HG02938 (cell line): ENCODE data around the gene AKAP5.

Experiments
- ATAC-seq: cut with Tn5 transposase; IDR thresholded peaks from one replicate; pipeline ENCODE4 v1.9.1; 2021; ENCODE audit warnings: mild to moderate bottlenecking, moderate library complexity; ENCODE audit not compliant: unreplicated experiment

AKAP5 gene

DNA sequence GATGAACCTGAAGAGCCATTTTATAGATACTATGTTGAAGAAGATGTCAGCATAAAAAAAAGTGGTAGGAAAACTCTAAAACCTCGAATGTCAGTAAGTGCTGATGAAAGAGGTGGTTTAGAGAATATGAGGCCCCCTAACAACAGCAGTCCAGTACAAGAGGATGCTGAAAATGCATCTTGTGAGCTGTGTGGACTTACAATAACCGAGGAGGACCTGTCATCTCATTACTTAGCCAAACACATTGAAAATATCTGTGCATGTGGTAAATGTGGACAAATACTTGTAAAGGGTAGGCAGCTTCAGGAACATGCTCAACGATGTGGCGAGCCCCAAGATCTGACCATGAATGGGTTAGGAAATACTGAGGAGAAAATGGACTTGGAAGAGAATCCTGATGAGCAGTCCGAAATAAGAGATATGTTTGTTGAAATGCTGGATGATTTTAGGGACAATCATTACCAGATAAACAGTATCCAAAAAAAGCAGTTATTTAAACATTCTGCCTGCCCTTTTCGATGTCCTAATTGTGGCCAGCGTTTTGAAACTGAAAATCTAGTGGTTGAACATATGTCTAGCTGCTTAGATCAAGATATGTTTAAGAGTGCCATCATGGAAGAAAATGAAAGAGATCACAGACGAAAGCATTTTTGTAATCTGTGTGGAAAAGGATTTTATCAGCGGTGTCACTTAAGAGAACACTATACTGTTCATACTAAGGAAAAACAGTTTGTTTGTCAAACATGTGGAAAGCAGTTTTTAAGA lies 57.5 kb downstream of the AKAP5 start:
- ATAC-seq = no peak
